HG03460 (cell line): ENCODE data around the gene NXNL1.

ENCODE experiments used
- ATAC-seq: cut with Tn5 transposase; IDR thresholded peaks from one replicate; pipeline ENCODE4 v1.9.1; 2021; ENCODE audit not compliant: unreplicated experiment

Gene NXNL1

DNA sequence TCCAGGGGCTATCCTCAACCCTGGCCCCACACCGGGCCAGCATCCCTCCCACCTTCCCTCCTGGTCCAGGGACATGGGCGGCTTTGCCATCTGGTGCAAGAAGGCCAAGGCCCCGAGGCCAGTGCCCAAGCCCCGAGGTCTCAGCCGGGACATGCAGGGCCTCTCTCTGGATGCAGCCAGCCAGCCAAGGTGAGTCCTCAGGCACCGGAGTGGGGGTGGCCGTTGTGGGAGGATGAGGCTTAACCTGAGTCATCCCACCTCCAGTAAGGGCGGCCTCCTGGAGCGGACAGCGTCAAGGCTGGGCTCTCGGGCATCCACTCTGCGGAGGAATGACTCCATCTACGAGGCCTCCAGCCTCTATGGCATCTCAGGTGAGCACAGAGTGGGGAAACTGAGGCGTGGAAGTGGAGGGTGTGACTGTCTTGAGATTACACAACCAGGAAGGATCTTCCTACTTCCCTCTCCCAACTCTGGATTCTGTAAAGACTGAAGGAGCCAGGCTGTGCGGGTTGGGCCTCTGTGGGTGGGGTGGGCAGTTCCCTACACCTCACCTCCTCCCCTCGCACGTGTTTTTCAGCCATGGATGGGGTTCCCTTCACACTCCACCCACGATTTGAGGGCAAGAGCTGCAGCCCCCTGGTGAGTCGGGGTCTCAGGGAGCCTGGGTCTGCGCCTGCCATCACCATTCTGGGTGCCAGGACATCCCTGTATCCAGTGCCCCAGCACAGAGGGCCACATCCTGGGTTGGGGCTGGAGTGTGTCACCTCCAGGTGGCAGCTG lies 37.1 kb downstream of the NXNL1 start:
- ATAC-seq = no peak

DNA sequence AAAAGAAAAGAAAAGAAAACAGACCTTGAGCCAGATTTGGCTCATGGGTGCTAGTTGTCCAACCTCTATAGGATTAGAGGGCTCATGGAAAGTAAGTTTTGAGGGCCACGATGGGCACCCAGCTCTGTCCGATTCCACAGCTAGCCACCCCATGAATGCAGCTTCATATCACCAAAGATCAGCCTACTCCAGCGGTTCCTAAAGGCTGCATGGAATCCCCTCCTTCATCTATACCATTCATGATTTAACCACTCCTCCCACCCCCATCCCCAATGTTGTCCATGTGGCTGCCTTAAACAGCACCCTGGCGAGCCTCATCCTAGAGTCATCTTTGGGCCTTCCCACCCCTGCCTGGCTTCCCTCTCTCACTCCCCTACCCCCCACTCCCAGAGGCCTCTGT lies 38.8 kb downstream of the NXNL1 start:
- ATAC-seq = no peak

DNA sequence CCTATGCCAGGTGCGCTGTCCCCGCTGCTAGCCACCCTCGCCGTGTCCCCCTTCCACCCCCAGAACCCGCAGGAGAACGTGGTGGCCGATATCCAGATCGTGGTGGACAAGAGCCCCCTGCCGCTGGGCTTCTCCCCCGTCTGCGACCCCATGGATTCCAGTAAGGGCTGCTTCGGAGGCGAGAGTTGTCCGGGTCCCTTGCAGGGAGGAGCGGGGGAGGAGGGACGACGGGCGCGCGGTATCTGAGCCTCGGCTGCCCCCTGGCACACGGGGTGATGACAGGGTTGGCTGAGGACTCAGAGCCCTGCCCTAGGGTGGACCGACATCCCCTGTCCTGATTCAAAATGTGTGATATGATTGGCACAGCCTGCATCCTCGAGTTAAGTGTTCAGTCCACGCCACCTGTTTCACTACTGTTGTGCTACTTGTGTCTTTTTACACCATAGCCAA lies 40.2 kb downstream of the NXNL1 start:
- ATAC-seq = peak; percentile 11

DNA sequence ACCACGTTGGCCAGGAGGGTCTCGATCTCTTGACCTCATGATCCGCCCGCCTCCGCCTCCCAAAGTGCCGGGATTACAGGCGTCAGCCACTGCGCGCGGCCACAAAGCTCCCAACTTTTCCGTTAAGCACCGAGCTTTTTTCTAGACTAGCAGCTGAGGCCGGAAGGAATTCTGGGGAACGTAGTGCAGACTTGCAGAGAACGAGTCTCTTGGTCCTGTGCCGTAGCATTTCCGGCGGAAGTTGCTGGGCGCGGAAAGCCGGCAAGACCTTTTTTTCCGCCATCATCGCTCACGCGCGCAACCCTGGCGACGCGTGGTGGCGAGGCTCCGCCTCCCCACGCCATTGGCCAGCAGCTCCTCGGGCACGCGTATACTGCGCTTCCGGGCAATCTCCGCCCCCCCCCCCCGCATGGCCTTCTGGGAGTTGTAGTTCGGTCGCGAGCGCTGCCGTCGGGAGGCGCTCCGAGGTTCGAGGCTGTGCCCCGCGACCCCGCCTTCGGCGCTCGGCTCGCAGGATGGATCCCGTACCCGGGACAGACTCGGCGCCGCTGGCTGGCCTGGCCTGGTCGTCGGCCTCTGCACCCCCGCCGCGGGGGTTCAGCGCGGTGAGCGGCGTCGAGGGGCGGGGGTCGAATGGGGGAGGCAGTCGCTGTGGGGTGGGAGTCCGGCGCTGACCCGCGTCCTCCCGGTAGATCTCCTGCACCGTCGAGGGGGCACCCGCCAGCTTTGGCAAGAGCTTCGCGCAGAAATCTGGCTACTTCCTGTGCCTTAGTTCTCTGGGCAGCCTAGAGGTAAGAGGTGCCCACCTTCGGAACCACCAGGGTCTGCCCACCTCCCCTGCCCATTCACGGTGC lies 40.9 kb downstream of the NXNL1 start, which contains the start of gene MVB12A:
TSS of gene MVB12A (plus strand) at position 427 of the 854 bp plus-strand sequence. CDS start at position 516, 89 bp downstream.
- peak; percentile 88 for ATAC-seq

DNA sequence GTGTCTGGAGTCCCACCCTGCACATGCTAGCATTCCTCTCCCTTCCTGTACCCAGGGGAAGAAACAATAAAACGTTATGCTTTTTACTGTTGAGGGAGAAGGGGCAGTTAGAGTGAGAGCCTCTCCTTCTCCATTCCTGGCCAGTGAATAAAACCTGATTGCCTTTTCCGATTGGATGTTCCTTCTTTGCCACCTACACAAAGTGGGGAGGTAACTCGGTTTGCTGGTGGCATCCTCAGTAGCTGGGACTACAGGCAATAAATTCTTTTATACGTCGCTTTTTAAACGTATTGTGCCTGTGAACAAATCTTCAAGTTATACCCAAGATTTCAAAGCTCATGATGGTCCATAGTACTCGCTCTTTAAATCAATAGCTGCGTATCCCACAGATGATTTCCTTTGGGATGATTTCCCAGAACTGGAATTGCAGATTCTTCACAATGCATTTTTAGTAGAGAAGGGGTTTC lies 41.5 kb downstream of the NXNL1 start:
- no peak for ATAC-seq

DNA sequence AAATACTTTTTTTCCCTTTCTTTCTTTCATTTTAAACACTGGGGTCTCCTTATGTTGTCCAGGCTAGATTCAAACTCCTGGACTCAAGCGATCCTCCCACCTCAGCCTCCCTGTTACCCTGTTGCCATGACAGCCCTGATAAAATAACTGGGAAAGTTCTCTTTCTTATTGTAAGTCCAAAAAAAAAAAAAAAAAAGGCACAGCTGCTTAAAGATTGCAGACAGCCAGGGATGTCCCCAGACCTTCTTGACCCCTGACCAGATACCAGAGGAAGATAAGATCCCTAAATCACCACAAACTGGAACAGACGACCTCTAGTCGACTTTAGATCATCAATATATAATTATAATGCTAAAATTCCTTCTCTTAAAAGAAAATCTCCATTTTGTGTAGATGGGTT lies 42.0 kb downstream of the NXNL1 start:
- ATAC-seq = no peak

DNA sequence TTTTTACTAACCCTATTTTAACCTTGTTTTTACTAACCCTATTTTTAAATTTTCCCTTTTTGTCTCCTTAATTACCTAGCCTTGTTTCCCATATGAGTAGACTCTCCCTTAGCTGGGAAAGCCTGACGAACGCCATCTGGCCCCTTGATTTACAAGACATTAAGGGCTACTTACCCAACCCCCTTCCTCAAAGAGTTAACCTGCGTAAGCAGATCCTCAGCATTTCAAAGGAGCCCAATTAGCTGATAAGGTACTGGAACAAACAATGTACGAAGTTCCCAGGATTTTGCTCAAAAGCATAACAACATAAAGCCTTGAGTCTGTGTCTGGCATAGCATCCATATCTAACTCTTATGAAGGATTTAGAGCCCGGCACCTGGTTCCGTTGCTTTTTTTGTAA lies 45.6 kb downstream of the NXNL1 start:
- ATAC-seq = no peak

DNA sequence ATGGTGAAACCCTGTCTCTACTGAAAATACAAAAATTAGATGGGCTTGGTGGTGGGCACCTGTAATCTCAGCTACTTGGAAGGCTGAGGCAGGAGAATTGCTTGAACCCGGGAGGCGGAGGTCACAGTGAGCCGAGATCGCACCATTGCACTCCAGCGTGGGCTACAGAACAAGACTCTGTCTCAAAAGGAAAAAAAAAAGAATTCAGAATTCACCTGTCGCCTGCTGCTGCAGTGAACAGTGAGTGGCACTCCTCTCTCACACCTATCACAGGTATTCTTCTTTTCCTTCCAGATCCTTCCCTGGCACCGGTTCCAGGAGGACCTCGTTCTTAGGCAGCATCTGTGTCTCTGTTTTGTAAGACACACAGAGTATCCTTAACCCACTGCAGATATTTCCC lies 46.6 kb downstream of the NXNL1 start:
- ATAC-seq = no peak

DNA sequence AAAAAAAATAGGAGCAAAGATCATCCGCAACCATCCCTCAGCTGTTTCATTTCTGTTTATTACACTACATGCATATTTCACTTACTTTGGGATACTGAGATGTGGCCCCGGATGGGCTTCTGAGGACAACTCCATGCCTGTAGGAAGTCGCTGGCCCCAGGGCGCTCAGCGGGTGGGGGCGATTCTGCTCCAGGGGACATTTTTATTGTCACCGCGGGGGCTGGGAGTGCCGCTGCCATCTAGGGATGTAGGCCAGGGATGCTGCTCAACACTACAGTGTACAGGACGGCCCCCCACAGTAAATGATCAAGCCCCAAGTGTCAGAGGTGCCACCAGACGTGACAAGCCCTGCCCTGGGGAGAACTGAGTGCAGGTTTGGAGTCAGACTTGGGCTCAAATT lies 48.9 kb downstream of the NXNL1 start:
- no peak for ATAC-seq

DNA sequence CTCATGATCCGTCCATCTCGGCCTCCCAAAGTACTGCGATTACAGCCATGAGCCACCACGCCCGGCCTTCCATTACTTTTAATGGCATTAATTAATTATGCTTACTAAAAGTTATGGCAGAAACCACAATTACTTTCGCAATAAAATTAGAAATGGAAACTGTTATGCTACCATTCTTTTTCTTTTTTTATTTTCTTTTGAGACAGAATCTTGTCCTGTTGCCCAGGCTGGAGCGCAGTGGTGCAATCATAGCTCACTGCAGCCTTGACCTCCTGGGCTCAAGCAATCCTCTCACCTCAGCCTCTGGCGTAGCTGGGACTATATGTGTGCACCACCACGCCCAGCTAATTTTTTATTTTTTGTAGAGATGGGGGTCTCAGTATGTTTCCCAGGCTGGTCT lies 50.7 kb downstream of the NXNL1 start:
- no peak for ATAC-seq

DNA sequence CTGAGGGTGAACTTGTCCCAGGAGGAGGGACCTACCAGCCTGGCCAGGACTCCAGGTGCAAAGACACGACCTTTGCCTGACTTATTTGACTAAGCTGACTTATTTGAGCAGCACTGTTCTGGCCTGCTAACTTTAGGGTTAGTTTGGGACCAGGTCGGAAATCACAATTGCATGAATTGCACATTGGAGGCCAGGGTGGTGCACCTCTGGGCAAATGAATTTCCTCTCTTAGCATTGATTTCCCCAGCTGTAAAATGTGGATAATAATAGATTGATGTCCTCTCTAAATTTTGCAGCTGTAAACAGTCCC lies 53.9 kb downstream of the NXNL1 start:
- no peak for ATAC-seq

DNA sequence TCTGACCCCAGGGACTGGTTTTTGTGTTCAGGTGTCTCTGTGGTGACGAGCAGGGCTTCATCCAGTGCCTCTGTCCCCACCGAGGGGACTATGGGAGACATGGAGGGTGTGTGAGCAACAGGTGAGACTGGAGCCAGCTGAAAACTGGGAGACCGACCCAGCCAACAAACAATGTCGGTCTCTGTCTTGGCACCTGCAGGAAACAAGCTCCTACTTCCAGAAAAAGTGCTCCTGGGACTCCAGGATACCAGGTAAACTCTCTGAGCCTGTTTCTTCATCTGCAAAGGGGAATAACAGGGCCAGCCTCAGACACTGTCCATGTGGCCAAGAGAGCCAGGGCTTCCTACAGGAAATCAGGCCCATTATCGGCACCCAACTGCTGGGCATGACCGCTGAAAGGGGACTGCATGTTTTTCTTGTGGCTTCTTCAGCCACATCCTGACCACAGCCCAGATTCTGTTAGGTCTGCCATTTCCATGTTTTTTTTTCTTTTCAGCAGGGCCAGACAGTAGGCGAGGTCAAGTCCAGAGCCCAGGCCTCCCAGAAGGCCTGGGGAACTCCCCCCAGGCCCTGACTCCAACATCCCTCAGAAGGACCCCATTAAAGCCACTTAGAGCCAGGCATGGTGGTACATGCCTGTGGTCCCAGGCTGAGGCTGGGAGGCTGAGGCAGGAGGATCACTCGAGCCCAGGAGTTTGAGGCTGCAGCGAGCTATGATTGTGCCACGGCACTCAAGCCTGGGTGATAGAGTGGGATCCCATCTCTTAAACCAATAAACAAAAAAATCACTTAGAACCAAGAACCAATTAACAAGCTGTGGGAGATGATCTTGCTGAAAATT lies 54.5 kb downstream of the NXNL1 start:
- ATAC-seq = peak; percentile 10
